Uterus (tissue), 4 donors: ENCODE data around the gene KCNQ5. TPM values are rescaled to one million over a fixed set of nuclear protein-coding genes. Genes with fewer than 3 reads are reported as not detected.

ENCODE experiments used
- DNase-seq, 2 donors: peaks; one replicate each; pipeline ENCODE4 v3.0.0-alpha.2; 2019 to 2020
- H3K27ac ChIP-seq, 2 donors: fragments of 200-600 bp; sonication (generic); 1 replicate in 1 of 2; 2 replicates in 1 of 2; pipeline ENCODE4 v1.5.1; 2016 to 2018
- H3K27me3 ChIP-seq, 2 donors: fragments of 200-600 bp; sonication (generic); one replicate each; pipeline ENCODE4 v1.5.1; 2018 to 2019; ENCODE audit warnings: control low read depth in 1 of 2
- H3K36me3 ChIP-seq, 2 donors: fragments of 200-600 bp; sonication (generic); one replicate each; pipeline ENCODE4 v1.5.1; 2019; ENCODE audit warnings: control low read depth in 1 of 2
- H3K4me1 ChIP-seq, 2 donors: fragments of 200-600 bp; sonication (generic); one replicate each; pipeline ENCODE4 v1.5.1; 2018 to 2019; ENCODE audit warnings: control low read depth in 1 of 2
- H3K4me3 ChIP-seq, 2 donors: fragments of 200-600 bp; sonication (generic); 1 replicate in 1 of 2; 2 replicates in 1 of 2; pipeline ENCODE4 v1.5.1; 2018 to 2019; ENCODE audit warnings: mild to moderate bottlenecking in 1 of 2
- H3K9me3 ChIP-seq, 2 donors: fragments of 200-600 bp; sonication (generic); one replicate each; pipeline ENCODE4 v1.5.1; 2019; ENCODE audit warnings: control low read depth in 1 of 2
- CTCF ChIP-seq, 4 experiments: fragments of 200-600 bp in 2 of 4; fragments of 450-650 bp in 2 of 4; sonication (generic) in 2 of 4; IDR thresholded peaks; one replicate each; pipeline ENCODE4 v1.5.1; 2016 to 2019; ENCODE audit warnings: antibody characterized with exemption in 4 of 4, mild to moderate bottlenecking in 2 of 4, moderate library complexity in 1 of 4
- POLR2A ChIP-seq, 2 donors: fragments of 450-650 bp; IDR thresholded peaks; one replicate each; pipeline ENCODE4 v1.6.1; 2016; ENCODE audit warnings: antibody characterized with exemption in 2 of 2, mild to moderate bottlenecking in 1 of 2, moderate library complexity in 1 of 2
- intact Hi-C: fragments of 100-400 bp; cut with DNase I; formaldehyde crosslinking; loops from one replicate; pipeline ENCODE4 v1.15.1; 2023; ENCODE audit warnings: low total_unique reads
- total RNA-seq, 4 donors: library from RNA; depleted of rRNA in 3 of 4; stranded (reverse); fragments of >200 nt in 3 of 4; gene quantifications; one replicate each; pipeline versions ENCODE4 v1.1.0 to v1.2.4, GENCODE V29; 2014 to 2023
- donor health status: DM: yes; HTN: yes; CAD: no.

Gene KCNQ5
- total RNA-seq, 4 donors from 2014 or later: 0.34 to 2.4 TPM; not detected in 2

DNA sequence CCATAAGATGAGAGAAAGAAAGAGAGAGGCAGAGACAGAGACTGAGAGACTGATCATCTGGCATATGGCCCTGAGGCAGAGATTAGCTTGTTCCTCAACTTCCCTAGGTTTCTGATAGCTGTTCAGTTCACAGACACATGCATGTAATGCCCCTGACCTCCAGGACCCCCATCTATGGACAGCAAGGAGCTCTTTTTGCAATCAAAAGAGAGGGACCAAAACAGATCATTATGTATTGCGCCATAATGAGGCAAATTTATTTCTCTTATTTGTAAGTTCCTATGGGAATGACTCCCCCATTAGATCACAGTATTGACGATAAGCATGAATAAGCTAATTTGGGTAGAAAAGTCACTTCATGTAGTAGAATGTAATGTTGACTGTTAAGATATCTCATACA is 25.6 kb downstream of the KCNQ5 start:
- no peak for DNase-seq
- H3K9me3 ChIP-seq: no peaks in the 10 kb centered on the region
- no peak overlapping the region for H3K27ac ChIP-seq
- intact Hi-C loops: no loop called here
- H3K4me1 ChIP-seq: no peaks in the 10 kb centered on the region
- H3K4me3 ChIP-seq: no peak overlapping the region
- H3K36me3 ChIP-seq: no peaks in the 10 kb centered on the region
- no peak for TF ChIP-seq POLR2A (IDR thresholded peaks at IDR 0.05)
- H3K27me3 ChIP-seq: no peaks in the 10 kb centered on the region

DNA sequence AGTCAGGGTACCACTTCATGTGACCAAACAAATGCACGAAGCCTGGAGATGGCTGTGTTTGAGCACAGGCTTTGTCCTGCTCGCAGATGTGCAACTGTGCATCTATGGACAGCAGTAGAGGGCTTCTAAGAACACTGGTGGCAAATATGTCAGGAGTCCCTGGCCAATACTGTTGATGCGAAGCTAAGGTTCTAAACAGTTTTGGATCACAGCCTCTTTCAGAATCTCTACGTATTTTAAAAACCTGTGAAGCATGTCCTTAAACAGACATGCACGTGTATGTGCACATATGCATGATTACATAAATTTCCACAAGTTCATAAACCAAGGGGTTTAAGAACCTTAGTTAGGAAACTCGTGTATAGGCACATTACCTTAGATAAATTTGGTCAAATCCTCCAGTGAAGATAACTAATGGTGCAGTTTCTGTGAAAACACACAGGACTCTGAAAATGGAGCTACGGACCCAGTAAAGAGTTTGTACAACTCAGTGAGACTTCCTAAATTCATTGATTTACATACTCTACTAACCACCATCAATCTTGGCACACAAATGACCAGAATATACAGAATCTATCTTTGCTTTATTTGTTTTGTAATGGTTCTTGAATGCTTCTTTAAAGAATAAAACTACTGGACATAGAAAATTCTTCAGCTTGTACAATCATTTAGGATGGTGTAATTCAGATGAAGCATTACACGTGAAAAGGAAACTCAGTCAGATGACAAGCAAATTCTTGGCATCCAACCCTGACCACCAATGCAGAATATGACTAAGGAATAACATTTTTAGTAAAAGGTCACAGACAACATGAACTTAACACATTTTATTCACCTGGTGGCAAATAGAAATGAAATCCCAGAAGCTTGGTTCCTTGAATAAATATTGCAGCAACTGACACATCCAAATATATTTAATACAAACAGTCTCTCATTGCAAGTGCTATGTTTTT is 27.4 kb downstream of the KCNQ5 start:
- Histone ChIP-seq H3K9me3 (no peaks in the 10 kb centered on the region), H3K27ac (no peak overlapping the region), H3K4me3 (no peak overlapping the region), H3K27me3 (no peaks in the 10 kb centered on the region), H3K36me3 (no peaks in the 10 kb centered on the region), H3K4me1 (no peaks in the 10 kb centered on the region)
- DNase-seq: no peak
- intact Hi-C loops: no loop called here
- no peak for TF ChIP-seq CTCF (IDR thresholded peaks at IDR 0.05)
- no peak for TF ChIP-seq POLR2A (IDR thresholded peaks at IDR 0.05)

GRCh38 chr6:72650081-72650745 is 28.3 kb downstream of the KCNQ5 start:
- H3K9me3 ChIP-seq: no peaks in the 10 kb centered on the region
- H3K4me1 ChIP-seq: no peaks in the 10 kb centered on the region
- H3K27me3 ChIP-seq: no peaks in the 10 kb centered on the region
- intact Hi-C loops: no loop called here
- H3K27ac ChIP-seq: no peak overlapping the region
- no peak for TF ChIP-seq CTCF (IDR thresholded peaks at IDR 0.05)
- no peak for TF ChIP-seq POLR2A (IDR thresholded peaks at IDR 0.05)
- DNase-seq: no peak
- no peak overlapping the region for H3K4me3 ChIP-seq
- H3K36me3 ChIP-seq: no peaks in the 10 kb centered on the region

- intact Hi-C loops: no loop called here
- Histone ChIP-seq H3K4me3 (no peak overlapping the region), H3K9me3 (no peaks in the 10 kb centered on the region), H3K4me1 (no peaks in the 10 kb centered on the region), H3K27me3 (no peaks in the 10 kb centered on the region), H3K27ac (no peak overlapping the region), H3K36me3 (no peaks in the 10 kb centered on the region)
- no peak for DNase-seq
- no peak for TF ChIP-seq CTCF (IDR thresholded peaks at IDR 0.05)
- no peak for TF ChIP-seq POLR2A (IDR thresholded peaks at IDR 0.05)
Observed at GRCh38 chr6:72651174-72651573, 29.3 kb downstream of the KCNQ5 start.

DNA sequence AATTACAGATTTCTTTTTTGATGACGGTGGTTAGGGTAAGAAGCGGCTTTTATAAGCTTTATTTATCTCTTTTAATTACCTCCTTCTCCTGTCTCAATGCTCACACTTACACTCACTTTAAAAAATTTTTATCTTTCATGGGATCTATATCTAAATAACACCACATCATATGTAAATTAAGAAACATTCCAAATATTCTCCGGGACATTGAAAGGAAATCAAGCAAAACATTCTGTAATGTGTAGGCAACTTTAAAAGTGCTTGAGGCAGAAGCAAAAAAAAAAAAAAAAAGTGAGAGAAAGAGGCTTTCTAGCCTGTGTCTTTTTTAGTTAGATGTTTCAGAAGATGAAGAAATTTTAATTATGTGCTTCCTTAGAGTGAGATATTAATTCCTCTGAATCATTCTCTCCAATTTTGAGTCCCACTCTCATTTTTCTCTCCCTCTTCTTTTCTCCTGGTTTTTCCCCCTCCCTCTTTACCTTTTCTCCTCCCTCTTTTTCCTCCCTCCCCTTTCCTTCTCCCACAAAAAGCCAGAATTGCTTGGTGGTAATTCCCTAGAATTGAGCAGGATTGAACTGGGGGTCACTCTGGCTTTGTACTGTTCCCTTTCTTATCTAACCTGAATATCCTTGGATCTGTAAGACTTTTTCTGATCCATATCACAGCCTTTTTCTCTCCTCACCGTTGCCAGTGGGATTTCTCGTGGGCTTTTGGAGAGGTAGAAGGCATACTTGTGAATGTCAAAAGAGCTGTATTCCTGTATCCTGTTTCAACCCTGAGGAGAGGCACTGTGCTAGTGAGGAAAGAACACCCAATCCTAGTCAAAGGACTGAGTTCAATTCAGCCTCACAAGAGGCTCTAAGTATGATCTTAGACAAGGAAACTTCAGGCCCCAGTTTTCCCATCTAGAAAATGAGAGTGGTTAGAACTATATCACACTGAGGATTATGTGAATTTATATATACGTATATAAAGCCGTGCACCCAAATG is 30.4 kb downstream of the KCNQ5 start:
- no peak for DNase-seq
- no peaks in the 10 kb centered on the region for H3K27me3 ChIP-seq
- H3K36me3 ChIP-seq: no peaks in the 10 kb centered on the region
- TF ChIP-seq CTCF (IDR thresholded peaks at IDR 0.05) (no peak), POLR2A (IDR thresholded peaks at IDR 0.05) (no peak)
- no peaks in the 10 kb centered on the region for H3K9me3 ChIP-seq
- no peak overlapping the region for H3K4me3 ChIP-seq
- H3K4me1 ChIP-seq: no peaks in the 10 kb centered on the region
- intact Hi-C loops: no loop called here
- no peak overlapping the region for H3K27ac ChIP-seq
